ENCODE data around the gene HDDC3.
A peak's percentile ranks its signal among the peaks of the same experiment; 100 is the strongest.

The HDDC3 gene

GRCh38 chr15:90891346-90891949 is 40.9 kb downstream of the HDDC3 start:
- no peak for DNase-seq (ENCODE audit: low spot score)

GRCh38 chr15:90890839-90891238 is 41.5 kb downstream of the HDDC3 start:
- DNase-seq (ENCODE audit: low spot score) = no peak

- DNase-seq (ENCODE audit: low spot score) = no peak
These were observed 42.5 kb downstream of the HDDC3 start for GRCh38 chr15:90889736-90890456.

GRCh38 chr15:90889313-90889730 is 43.0 kb downstream of the HDDC3 start:
- DNase-seq (ENCODE audit: low spot score) = no peak

GRCh38 chr15:90887037-90887481 is 45.3 kb downstream of the HDDC3 start:
- no peak for DNase-seq (ENCODE audit: low spot score)

- no peak for DNase-seq (ENCODE audit: low spot score)
These were observed 46.1 kb downstream of the HDDC3 start for GRCh38 chr15:90886291-90886614.

GRCh38 chr15:90885432-90886290 is 46.7 kb downstream of the HDDC3 start:
- peak; percentile 83 for DNase-seq (ENCODE audit: low spot score)

- no peak for DNase-seq (ENCODE audit: low spot score)
These were observed 47.5 kb downstream of the HDDC3 start for GRCh38 chr15:90884719-90885431.

- DNase-seq (ENCODE audit: low spot score) = no peak
These were observed 48.2 kb downstream of the HDDC3 start, which contains the start of gene FES for GRCh38 chr15:90883976-90884718. Gene FES (plus strand): TSS chr15:90884504. CDS start chr15:90885046, 542 bp downstream.

GRCh38 chr15:90883526-90883975 is 48.8 kb downstream of the HDDC3 start:
- no peak for DNase-seq (ENCODE audit: low spot score)

- no peak for DNase-seq (ENCODE audit: low spot score)
These were observed 49.4 kb downstream of the HDDC3 start for GRCh38 chr15:90882781-90883525.

- no peak for DNase-seq (ENCODE audit: low spot score)
These were observed 50.2 kb downstream of the HDDC3 start for GRCh38 chr15:90881978-90882721.

- DNase-seq (ENCODE audit: low spot score) = no peak
These were observed 51.0 kb downstream of the HDDC3 start for GRCh38 chr15:90881181-90881977.

- no peak for DNase-seq (ENCODE audit: low spot score)
These were observed 51.8 kb downstream of the HDDC3 start for GRCh38 chr15:90880381-90881145.
